ENCODE results near the gene LRRK1. TPM values are rescaled to one million over a fixed set of nuclear protein-coding genes. Genes with fewer than 3 reads are reported as not detected.

Gene LRRK1
- total RNA-seq, 4 donors from 2014 or later, result 5.7 to 12.0 (median 10.0) TPM

DNA sequence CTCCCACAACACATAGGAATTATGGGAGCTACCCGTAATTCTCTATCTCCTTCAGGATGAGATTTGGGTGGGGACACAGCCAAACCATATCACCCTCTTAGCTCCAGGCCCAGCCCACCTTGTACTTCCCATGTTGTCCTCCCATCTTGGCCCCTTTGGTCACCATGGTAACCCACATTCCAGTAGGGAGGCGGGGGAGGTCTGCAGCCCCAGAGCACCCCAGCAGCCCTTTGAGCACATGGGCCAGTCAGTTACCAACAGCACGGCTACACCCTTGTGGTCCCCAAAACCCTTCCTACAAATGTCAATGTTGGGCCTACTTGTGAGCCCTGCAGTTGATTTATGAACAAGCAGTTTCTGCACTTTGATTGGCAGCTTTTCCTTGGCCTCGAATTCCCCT lies 84.5 kb downstream of the LRRK1 start:
- Histone ChIP-seq H3K36me3 (peaks cover 0 to 18% (median 0%) of the 10 kb centered on the region in 3 donors), H3K27ac (no peak overlapping the region), H3K27me3 (no peaks in the 10 kb centered on the region), H3K4me1 (peaks cover 0 to 21% (median 11%) of the 10 kb centered on the region in 3 donors), H3K4me3 (no peak overlapping the region), H3K9me3 (peaks cover 0 to 6% (median 0%) of the 10 kb centered on the region in 3 donors)
- TF ChIP-seq POLR2A (IDR thresholded peaks at IDR 0.05), result no peak
- TF ChIP-seq, protein P1, sequence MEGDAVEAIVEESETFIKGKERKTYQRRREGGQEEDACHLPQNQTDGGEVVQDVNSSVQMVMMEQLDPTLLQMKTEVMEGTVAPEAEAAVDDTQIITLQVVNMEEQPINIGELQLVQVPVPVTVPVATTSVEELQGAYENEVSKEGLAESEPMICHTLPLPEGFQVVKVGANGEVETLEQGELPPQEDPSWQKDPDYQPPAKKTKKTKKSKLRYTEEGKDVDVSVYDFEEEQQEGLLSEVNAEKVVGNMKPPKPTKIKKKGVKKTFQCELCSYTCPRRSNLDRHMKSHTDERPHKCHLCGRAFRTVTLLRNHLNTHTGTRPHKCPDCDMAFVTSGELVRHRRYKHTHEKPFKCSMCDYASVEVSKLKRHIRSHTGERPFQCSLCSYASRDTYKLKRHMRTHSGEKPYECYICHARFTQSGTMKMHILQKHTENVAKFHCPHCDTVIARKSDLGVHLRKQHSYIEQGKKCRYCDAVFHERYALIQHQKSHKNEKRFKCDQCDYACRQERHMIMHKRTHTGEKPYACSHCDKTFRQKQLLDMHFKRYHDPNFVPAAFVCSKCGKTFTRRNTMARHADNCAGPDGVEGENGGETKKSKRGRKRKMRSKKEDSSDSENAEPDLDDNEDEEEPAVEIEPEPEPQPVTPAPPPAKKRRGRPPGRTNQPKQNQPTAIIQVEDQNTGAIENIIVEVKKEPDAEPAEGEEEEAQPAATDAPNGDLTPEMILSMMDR (IDR thresholded peaks at IDR 0.05), result no peak
- intact Hi-C loops (cut with DNase I), result no loop called here
- WGBS, 2 donors, result 74 to 87% methylated on average over 2 to 4 of the region's 4 CpGs
- no peak for DNase-seq

DNA sequence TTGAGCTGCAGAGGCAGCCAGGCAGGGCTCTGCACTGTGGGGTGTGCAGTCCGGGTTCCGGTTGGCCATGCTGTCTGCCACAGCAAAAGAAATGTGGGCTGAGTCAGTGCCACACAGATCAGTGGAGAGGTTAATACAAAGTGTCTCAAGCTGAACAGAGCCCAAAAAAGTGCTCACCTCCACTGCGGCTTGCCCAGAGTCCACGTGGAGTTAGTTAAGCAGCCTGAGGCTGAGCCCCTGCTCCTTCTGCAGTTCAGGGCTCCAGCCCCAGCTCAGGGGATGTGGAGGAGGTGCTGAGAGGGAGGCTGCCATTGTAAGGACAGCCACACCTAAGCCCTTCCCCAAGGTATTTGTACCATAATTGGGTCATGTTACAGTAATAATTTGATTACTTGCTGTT lies 85.3 kb downstream of the LRRK1 start:
- Histone ChIP-seq H3K27me3 (no peaks in the 10 kb centered on the region), H3K36me3 (peaks cover 0 to 18% (median 0%) of the 10 kb centered on the region in 3 donors), H3K27ac (no peak overlapping the region), H3K9me3 (peaks cover 0 to 6% (median 0%) of the 10 kb centered on the region in 3 donors), H3K4me3 (no peak overlapping the region), H3K4me1 (peaks cover 0 to 26% (median 16%) of the 10 kb centered on the region in 3 donors)
- DNase-seq, result no peak
- WGBS, 2 donors, result 100% methylated on average over 1 of the region's 4 CpGs; no CpG with 5 or more reads in 1 of the 2 donors
- no peak for TF ChIP-seq POLR2A (IDR thresholded peaks at IDR 0.05)
- TF ChIP-seq, protein P1 (IDR thresholded peaks at IDR 0.05), result no peak
- intact Hi-C loops (cut with DNase I), result no loop called here

DNA sequence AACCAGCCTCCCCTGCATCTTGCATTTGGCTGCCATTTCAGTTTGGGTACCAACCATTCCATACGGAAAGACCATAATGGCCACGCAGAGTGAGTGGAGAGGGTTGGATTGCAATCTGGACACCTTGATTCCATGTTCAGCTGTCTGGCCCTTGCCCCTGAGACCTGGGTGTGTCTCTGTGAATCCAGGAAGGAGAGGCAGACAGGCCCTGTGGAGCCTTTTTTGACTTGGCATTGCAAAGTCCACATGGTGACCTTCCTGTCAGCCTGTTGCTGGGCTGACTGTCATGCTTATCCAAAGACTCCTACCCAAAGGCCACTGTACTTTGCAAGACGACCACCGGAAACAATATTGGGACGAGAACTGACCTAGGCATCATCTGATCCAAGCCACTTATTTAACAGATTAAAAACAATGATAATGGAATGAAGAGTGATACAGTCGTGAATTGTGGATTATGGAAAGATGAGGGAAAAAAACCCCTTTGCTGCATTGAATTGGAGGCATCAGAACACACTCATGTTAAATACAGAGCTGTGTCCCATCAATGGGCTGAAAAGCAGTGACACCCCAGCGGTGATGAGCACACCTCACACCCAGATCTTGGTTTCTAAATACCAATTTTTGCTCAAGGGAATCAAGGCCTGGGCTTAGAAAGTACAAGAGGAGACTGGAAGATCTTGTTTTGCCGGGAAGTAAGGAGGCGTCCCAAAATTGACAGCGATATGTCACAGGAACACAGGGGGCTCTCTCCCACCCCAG lies 86.0 kb downstream of the LRRK1 start:
- no peaks in the 10 kb centered on the region for H3K27me3 ChIP-seq
- intact Hi-C loops (cut with DNase I), result loop anchor here (5.0 kb wide), 2 partner anchors 88 to 378 kb away; partner anchors contain the start of gene LRRK1
- WGBS, 2 donors, result 94 to 98% methylated on average over 10 of the region's 10 CpGs
- no peak overlapping the region for H3K4me3 ChIP-seq
- H3K9me3 ChIP-seq, result peaks cover 0 to 6% (median 0%) of the 10 kb centered on the region in 3 donors
- TF ChIP-seq POLR2A (IDR thresholded peaks at IDR 0.05), result no peak
- TF ChIP-seq, protein P1 (IDR thresholded peaks at IDR 0.05), result no peak
- peaks cover 0 to 26% (median 16%) of the 10 kb centered on the region in 3 donors for H3K4me1 ChIP-seq
- no peak for DNase-seq
- H3K36me3 ChIP-seq, result peaks cover 0 to 22% (median 0%) of the 10 kb centered on the region in 3 donors
- no peak overlapping the region for H3K27ac ChIP-seq

DNA sequence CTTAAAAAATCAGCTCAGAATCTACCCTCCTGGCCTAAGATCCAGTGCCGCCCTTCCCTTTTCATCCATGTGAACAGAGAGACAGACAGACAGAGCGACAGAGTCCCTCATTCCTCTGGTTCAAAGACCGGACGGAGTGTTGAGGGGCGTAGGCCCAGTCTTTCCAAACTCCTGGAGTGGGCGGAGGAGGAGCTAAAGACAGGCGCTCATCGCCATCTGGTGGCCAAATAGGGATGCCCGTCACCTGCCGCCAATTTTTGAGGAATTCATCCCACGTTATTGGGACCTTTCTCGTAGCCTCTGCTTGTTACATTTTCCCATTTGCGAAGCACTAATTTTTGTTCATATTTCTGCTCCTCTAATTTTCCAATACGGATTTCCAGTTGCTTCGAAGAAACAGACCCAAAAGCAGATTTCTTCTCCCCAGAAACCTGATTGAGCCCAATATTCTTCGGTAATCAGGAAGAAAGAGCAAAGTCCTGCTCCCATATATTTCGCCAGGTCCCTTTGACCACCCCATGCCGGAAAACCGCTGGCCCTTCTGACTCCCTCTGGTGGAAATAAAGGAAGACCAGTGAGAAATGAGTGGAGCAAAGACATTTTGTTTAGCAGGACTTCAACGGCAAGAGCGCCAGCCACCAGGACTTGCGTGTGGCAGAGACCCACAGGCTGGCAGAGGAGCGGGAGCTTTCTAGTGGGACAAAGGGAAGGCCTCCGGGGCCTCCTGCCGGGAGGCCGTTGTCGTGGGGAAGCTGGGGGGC lies 88.0 kb downstream of the LRRK1 start:
- DNase-seq, result no peak
- H3K27me3 ChIP-seq, result no peaks in the 10 kb centered on the region
- H3K36me3 ChIP-seq, result peaks cover 0 to 23% (median 0%) of the 10 kb centered on the region in 3 donors
- H3K4me3 ChIP-seq, result peak overlapping the region in 1 of 4 donors; percentile 69
- WGBS, 2 donors, result 17 to 22% methylated on average over 25 to 27 of the region's 27 CpGs
- peaks cover 0 to 6% (median 0%) of the 10 kb centered on the region in 3 donors for H3K9me3 ChIP-seq
- no peak for TF ChIP-seq POLR2A (IDR thresholded peaks at IDR 0.05)
- TF ChIP-seq, protein P1 (IDR thresholded peaks at IDR 0.05), result peak; percentile 91 to 95 (median 94)
- H3K27ac ChIP-seq, result no peak overlapping the region
- intact Hi-C loops (cut with DNase I), result loop anchor here (5.0 kb wide), 2 partner anchors 90 to 380 kb away; partner anchors contain the start of gene LRRK1
- H3K4me1 ChIP-seq, result peaks cover 0 to 26% (median 16%) of the 10 kb centered on the region in 3 donors

Measured in esophagus squamous epithelium (tissue), 5 donors.